Gastrocnemius medialis (tissue), 4 donors: ENCODE measurements around the gene ERFL. TPM values are rescaled to one million over a fixed set of nuclear protein-coding genes. Genes with fewer than 3 reads are reported as not detected.

Experiments
- ATAC-seq, 2 donors: fragments of 150-250 bp; one replicate each; pipeline ENCODE4 v1.9.1; 2016
- DNase-seq, 2 donors: peaks; one replicate each; pipeline ENCODE4 v3.0.0-alpha.2; 2019
- H3K27ac ChIP-seq, 4 donors: fragments of 200-600 bp; sonication (generic); 1 replicate in 1 of 4; 2 replicates in 3 of 4; pipeline ENCODE4 v1.5.1; 2016 to 2018; ENCODE audit warnings: mild to moderate bottlenecking in 2 of 4, moderate library complexity in 1 of 4
- H3K27me3 ChIP-seq, 3 donors: fragments of 200-600 bp; sonication (generic) in 2 of 3; 1 replicate in 1 of 3; 2 replicates in 2 of 3; pipeline versions ENCODE4 v1.5.1 to v1.6.0; 2016 to 2019; ENCODE audit warnings: mild to moderate bottlenecking in 1 of 3, moderate library complexity in 1 of 3
- H3K36me3 ChIP-seq, 2 donors: fragments of 200-600 bp; sonication (generic) in 1 of 2; one replicate each; pipeline ENCODE4 v1.5.1; 2017 to 2018
- H3K4me1 ChIP-seq, 2 donors: fragments of 200-600 bp; sonication (generic) in 1 of 2; one replicate each; pipeline ENCODE4 v1.5.1; 2016 to 2017; ENCODE audit warnings: mild to moderate bottlenecking in 2 of 2
- H3K4me3 ChIP-seq, 4 donors: fragments of 200-600 bp; sonication (generic) in 3 of 4; 1 replicate in 1 of 4; 2 replicates in 3 of 4; pipeline ENCODE4 v1.5.1; 2016 to 2019; ENCODE audit warnings: mild to moderate bottlenecking in 2 of 4
- H3K9me3 ChIP-seq, 3 donors: fragments of 200-600 bp; sonication (generic) in 2 of 3; 1 replicate in 1 of 3; 2 replicates in 2 of 3; pipeline ENCODE4 v1.5.1; 2016 to 2019
- POLR2A ChIP-seq, 2 donors: fragments of 450-650 bp; IDR thresholded peaks; one replicate each; pipeline ENCODE4 v1.6.1; 2017; ENCODE audit warnings: antibody characterized with exemption in 2 of 2, mild to moderate bottlenecking in 2 of 2, moderate library complexity in 2 of 2
- in situ Hi-C, 4 donors: fragments of 200-750 bp; cut with MboI; loops; one replicate each; pipeline versions ENCODE4 v1.15.0 to v1.8.0; 2017; ENCODE audit warnings: low sequenced_read_pairs in 4 of 4
- intact Hi-C: fragments of 100-400 bp; cut with DNase I; formaldehyde crosslinking; loops from one replicate; pipeline ENCODE4 v1.15.1; 2023; ENCODE audit warnings: low total_unique reads
- total RNA-seq, 4 donors: library from RNA; depleted of rRNA; stranded (reverse); fragments of >200 nt; gene quantifications; one replicate each; pipeline versions ENCODE4 v1.1.0 to v1.2.3, GENCODE V29; 2016
- TF ChIP-seq, protein P1 (sequence below), 5 experiments: fragments of 450-650 bp in 3 of 5; fragments of 200-600 bp in 2 of 5; sonication (generic) in 2 of 5; IDR thresholded peaks in 4 of 5; conservative IDR thresholded peaks in 1 of 5; 1 replicate in 4 of 5; 2 replicates in 1 of 5; pipeline ENCODE4 v1.5.1; 2016 to 2019; ENCODE audit warnings: antibody characterized with exemption in 5 of 5, mild to moderate bottlenecking in 3 of 5, moderate library complexity in 3 of 5

The ERFL gene
- total RNA-seq, 4 donors from 2014 or later = not detected

- ATAC-seq (no peak), DNase-seq (no peak)
- Histone ChIP-seq H3K9me3 (no peaks in the 10 kb centered on the region), H3K36me3 (no peaks in the 10 kb centered on the region), H3K27me3 (peaks cover 51 to 63% (median 58%) of the 10 kb centered on the region in 3 donors), H3K4me3 (no peak overlapping the region), H3K27ac (no peak overlapping the region), H3K4me1 (peaks cover 0 to 8% of the 10 kb centered on the region in 2 donors)
- in situ Hi-C loops (no loop called here), intact Hi-C loops (no loop called here)
- TF ChIP-seq, protein P1, sequence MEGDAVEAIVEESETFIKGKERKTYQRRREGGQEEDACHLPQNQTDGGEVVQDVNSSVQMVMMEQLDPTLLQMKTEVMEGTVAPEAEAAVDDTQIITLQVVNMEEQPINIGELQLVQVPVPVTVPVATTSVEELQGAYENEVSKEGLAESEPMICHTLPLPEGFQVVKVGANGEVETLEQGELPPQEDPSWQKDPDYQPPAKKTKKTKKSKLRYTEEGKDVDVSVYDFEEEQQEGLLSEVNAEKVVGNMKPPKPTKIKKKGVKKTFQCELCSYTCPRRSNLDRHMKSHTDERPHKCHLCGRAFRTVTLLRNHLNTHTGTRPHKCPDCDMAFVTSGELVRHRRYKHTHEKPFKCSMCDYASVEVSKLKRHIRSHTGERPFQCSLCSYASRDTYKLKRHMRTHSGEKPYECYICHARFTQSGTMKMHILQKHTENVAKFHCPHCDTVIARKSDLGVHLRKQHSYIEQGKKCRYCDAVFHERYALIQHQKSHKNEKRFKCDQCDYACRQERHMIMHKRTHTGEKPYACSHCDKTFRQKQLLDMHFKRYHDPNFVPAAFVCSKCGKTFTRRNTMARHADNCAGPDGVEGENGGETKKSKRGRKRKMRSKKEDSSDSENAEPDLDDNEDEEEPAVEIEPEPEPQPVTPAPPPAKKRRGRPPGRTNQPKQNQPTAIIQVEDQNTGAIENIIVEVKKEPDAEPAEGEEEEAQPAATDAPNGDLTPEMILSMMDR (IDR thresholded peaks at IDR 0.05 in 4 of 5, conservative IDR thresholded peaks at IDR 0.05 in 1 of 5) = no peak
- no peak for TF ChIP-seq POLR2A (IDR thresholded peaks at IDR 0.05)
Measured at GRCh38 chr19:41937525-41938468, 9.5 kb upstream of the ERFL start.

DNA sequence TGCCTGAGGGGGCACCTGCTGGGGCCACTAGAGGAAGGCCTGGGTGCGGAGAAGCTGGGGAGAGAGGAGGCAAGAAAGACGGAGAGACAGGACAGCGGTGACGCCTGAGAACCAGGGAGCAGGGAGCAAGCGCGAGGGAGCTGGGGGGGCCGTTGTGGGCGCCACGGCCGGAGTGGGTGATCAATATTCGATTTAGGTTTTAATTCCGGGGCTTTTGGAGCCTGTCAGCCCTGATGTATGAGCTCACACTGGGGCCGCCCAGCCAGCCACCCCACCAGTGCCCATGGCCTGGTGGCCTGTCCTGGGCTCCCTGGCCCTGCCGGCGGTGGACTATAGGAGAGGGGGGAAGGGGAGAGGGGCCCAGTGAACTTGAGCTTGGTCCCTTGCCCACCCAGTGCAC lies 8.7 kb upstream of the ERFL start:
- no peak for DNase-seq
- Histone ChIP-seq H3K27ac (no peak overlapping the region), H3K27me3 (peaks cover 55 to 70% (median 67%) of the 10 kb centered on the region in 3 donors), H3K4me3 (no peak overlapping the region), H3K36me3 (no peaks in the 10 kb centered on the region), H3K9me3 (no peaks in the 10 kb centered on the region), H3K4me1 (peaks cover 0 to 8% of the 10 kb centered on the region in 2 donors)
- no peak for ATAC-seq
- intact Hi-C loops = no loop called here
- TF ChIP-seq POLR2A (IDR thresholded peaks at IDR 0.05) = no peak
- TF ChIP-seq, protein P1 (IDR thresholded peaks at IDR 0.05 in 4 of 5, conservative IDR thresholded peaks at IDR 0.05 in 1 of 5) = no peak
- in situ Hi-C loops = no loop called here

DNA sequence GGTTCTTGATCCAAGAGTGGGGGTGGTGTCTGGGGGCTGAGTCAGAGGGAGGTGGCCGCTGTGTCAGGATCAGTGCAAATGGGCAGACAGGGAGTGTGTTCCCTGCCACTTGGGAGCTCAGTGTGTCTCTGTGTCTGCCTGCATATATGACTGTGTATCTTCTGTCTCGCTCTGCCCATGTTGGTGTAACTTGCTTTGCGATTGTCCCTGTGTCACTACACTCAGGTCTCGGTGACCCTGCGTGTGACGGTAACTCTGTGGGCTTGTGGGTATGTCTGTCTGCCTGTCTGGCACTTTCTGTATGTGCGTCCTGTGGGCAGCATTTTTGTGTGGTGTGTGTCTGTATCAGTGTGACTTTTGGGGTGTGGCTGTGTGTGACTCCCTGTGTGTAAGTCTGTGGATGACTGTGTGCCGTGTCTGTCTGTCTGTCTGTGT lies 8.2 kb upstream of the ERFL start:
- intact Hi-C loops = no loop called here

DNA sequence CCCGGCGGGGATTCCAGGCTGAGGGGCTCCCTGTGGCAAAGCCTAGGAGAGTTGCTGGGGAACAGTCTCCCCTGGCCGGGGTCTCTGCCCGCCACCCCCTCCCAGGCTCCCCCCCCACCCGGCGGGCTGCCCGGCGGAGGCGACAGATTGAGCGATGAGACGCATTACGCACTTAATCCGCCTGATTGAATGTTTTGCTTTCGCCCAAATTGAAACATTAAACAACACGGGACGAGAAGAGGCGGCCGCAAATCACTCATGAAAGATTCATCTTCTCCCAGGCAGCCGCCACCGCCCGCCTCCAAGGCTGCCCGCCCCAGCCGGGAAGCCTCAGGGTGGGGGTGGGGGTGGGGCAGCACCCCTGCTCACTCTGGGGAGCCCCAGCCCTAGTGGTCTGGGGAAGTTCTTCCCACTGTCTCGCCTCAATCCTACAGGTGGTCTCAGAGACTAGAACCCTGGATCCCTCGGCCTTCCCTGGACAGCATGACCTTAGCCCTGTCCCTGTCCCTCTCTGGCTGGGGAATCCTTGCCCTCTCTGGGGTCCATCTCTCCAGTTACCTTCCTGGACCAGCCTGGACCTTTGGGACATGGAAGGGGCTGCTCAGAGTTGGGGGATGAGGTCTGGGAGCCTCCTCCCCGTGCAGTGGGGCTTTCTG lies 7.6 kb upstream of the ERFL start:
- H3K27me3 ChIP-seq = peaks cover 56 to 70% (median 68%) of the 10 kb centered on the region in 3 donors
- in situ Hi-C loops = no loop called here
- H3K27ac ChIP-seq = no peak overlapping the region
- no peaks in the 10 kb centered on the region for H3K36me3 ChIP-seq
- intact Hi-C loops = no loop called here
- TF ChIP-seq POLR2A (IDR thresholded peaks at IDR 0.05) = no peak
- TF ChIP-seq, protein P1 (IDR thresholded peaks at IDR 0.05 in 4 of 5, conservative IDR thresholded peaks at IDR 0.05 in 1 of 5) = no peak
- ATAC-seq = no peak
- no peak overlapping the region for H3K4me3 ChIP-seq
- no peaks in the 10 kb centered on the region for H3K9me3 ChIP-seq
- H3K4me1 ChIP-seq = peaks cover 0 to 8% of the 10 kb centered on the region in 2 donors
- DNase-seq = no peak

More for the DNA sequence above, 8.2 kb upstream of the ERFL start:
- ATAC-seq (no peak), DNase-seq (no peak)
- H3K36me3 ChIP-seq = no peaks in the 10 kb centered on the region
- peaks cover 0 to 8% of the 10 kb centered on the region in 2 donors for H3K4me1 ChIP-seq
- H3K9me3 ChIP-seq = no peaks in the 10 kb centered on the region
- TF ChIP-seq, protein P1 (IDR thresholded peaks at IDR 0.05 in 4 of 5, conservative IDR thresholded peaks at IDR 0.05 in 1 of 5) = no peak
- TF ChIP-seq POLR2A (IDR thresholded peaks at IDR 0.05) = no peak
- in situ Hi-C loops = no loop called here
- peaks cover 56 to 70% (median 68%) of the 10 kb centered on the region in 3 donors for H3K27me3 ChIP-seq
- no peak overlapping the region for H3K27ac ChIP-seq
- no peak overlapping the region for H3K4me3 ChIP-seq
